Keratinocyte (primary cell): Measurements from ENCODE around the gene CFAP43.

Experiments used
- EZH2 ChIP-seq: IDR thresholded peaks from one replicate; pipeline ENCODE4 v1.6.1; 2012; ENCODE audit warnings: inconsistent platforms, mild to moderate bottlenecking, low read length, moderate library complexity
- TF ChIP-seq, protein P1 (sequence below), 3 experiments: IDR thresholded peaks in 1 of 3; conservative IDR thresholded peaks in 1 of 3; optimal IDR thresholded peaks in 1 of 3; 2 replicates in 2 of 3; 3 replicates in 1 of 3; pipeline versions ENCODE3 to v1.5.1; 2011; ENCODE audit warnings: low read length in 3 of 3, mild to moderate bottlenecking in 3 of 3, moderate library complexity in 2 of 3, control low read depth in 1 of 3, inconsistent platforms in 1 of 3; ENCODE audit not compliant: insufficient read depth in 2 of 3; ENCODE audit errors: extremely low read depth in 1 of 3

DNA sequence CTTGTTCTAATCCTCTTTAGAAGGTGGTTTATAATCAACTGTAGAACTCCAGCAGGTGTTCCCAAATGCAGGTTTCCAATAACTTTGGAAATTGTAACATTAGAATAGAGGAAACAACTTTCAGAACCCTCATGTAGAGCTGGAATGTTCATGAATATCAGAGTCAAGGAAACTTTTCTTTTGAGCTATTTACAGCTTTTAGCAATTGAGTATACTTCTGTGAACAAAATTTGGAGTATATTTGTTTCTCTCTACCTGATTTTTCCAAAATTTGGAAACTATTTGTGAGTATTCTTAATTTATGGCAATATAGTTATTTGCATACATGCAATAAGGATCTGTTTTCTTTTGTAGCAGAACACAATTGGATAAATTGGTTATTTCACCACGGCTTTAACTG, 2.8 kb upstream of the CFAP43 start:
- TF ChIP-seq, protein P1, sequence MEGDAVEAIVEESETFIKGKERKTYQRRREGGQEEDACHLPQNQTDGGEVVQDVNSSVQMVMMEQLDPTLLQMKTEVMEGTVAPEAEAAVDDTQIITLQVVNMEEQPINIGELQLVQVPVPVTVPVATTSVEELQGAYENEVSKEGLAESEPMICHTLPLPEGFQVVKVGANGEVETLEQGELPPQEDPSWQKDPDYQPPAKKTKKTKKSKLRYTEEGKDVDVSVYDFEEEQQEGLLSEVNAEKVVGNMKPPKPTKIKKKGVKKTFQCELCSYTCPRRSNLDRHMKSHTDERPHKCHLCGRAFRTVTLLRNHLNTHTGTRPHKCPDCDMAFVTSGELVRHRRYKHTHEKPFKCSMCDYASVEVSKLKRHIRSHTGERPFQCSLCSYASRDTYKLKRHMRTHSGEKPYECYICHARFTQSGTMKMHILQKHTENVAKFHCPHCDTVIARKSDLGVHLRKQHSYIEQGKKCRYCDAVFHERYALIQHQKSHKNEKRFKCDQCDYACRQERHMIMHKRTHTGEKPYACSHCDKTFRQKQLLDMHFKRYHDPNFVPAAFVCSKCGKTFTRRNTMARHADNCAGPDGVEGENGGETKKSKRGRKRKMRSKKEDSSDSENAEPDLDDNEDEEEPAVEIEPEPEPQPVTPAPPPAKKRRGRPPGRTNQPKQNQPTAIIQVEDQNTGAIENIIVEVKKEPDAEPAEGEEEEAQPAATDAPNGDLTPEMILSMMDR (optimal IDR thresholded peaks at IDR 0.05 in 1 of 3, IDR thresholded peaks at IDR 0.05 in 1 of 3, conservative IDR thresholded peaks at IDR 0.05 in 1 of 3; ENCODE audit: extremely low read depth in 1 of 3, insufficient read depth in 2 of 3, low read length in 3 of 3) = no peak
- TF ChIP-seq EZH2 = no peak
